Loucy (cell line): ENCODE results near the gene BRPF3.

ENCODE experiments used
- H2AFZ ChIP-seq: fragments of 200-600 bp; sonication (generic); 2 replicates; pipeline ENCODE4 v1.6.0; 2016; ENCODE audit warnings: antibody characterized with exemption, mild to moderate bottlenecking, low read length, moderate library complexity
- H3F3A ChIP-seq: fragments of 200-600 bp; 2 replicates; pipeline ENCODE4 v1.6.0; 2016; ENCODE audit warnings: antibody characterized with exemption, low read depth, mild to moderate bottlenecking
- H3K27me3 ChIP-seq: fragments of 200-600 bp; sonication (generic); 2 replicates; pipeline ENCODE4 v1.6.1; 2014; ENCODE audit warnings: low read length, mild to moderate bottlenecking; ENCODE audit not compliant: insufficient read depth, poor library complexity, severe bottlenecking
- H3K36me3 ChIP-seq: fragments of 200-600 bp; sonication (generic); 2 replicates; pipeline ENCODE4 v1.6.1; 2016; ENCODE audit warnings: low read length; ENCODE audit not compliant: insufficient read depth
- H3K4me1 ChIP-seq: fragments of 200-600 bp; sonication (generic); 2 replicates; pipeline ENCODE4 v1.5.1; 2014; ENCODE audit warnings: low read length, mild to moderate bottlenecking; ENCODE audit not compliant: insufficient read depth, poor library complexity, severe bottlenecking
- H3K4me2 ChIP-seq: fragments of 200-600 bp; sonication (generic); 2 replicates; pipeline ENCODE4 v1.6.0; 2014; ENCODE audit warnings: antibody characterized with exemption, low read length, low read depth, mild to moderate bottlenecking; ENCODE audit not compliant: poor library complexity, severe bottlenecking
- H3K4me3 ChIP-seq: fragments of 200-600 bp; sonication (generic); 2 replicates; pipeline ENCODE4 v1.5.1; 2014; ENCODE audit warnings: low read length, mild to moderate bottlenecking, mixed read lengths; ENCODE audit not compliant: poor library complexity, severe bottlenecking
- H3K79me2 ChIP-seq: fragments of 200-600 bp; sonication (generic); 2 replicates; pipeline ENCODE4 v1.6.1; 2014; ENCODE audit warnings: low read length; ENCODE audit not compliant: insufficient read depth
- H3K9ac ChIP-seq: fragments of 200-600 bp; sonication (generic); 2 replicates; pipeline ENCODE4 v1.6.0; 2014; ENCODE audit warnings: mild to moderate bottlenecking, low read depth, low read length, moderate library complexity; ENCODE audit not compliant: poor library complexity, severe bottlenecking
- H3K9me2 ChIP-seq: fragments of 200-600 bp; sonication (generic); replicated peaks from 2 replicates; pipeline ENCODE4 v1.6.1; 2016; ENCODE audit warnings: low read depth, low read length, mixed read lengths
- H3K9me3 ChIP-seq: fragments of 200-600 bp; sonication (generic); 2 replicates; pipeline ENCODE4 v1.6.1; 2014; ENCODE audit warnings: mild to moderate bottlenecking, antibody characterized with exemption, low read length, low read depth; ENCODE audit not compliant: insufficient read depth
- H4K20me1 ChIP-seq: fragments of 200-600 bp; sonication (generic); 2 replicates; pipeline ENCODE4 v1.6.0; 2014; ENCODE audit warnings: antibody characterized with exemption, low read length, mild to moderate bottlenecking; ENCODE audit not compliant: insufficient read depth, poor library complexity, severe bottlenecking
- EZH2phosphoT487 ChIP-seq: fragments of 200-600 bp; IDR thresholded peaks from 2 replicates; pipeline ENCODE4 v1.6.1; 2018; ENCODE audit warnings: antibody characterized with exemption, mild to moderate bottlenecking, moderate library complexity, borderline replicate concordance
- TF ChIP-seq, protein P1 (sequence below): fragments of 200-600 bp; sonication (generic); conservative IDR thresholded peaks from 2 replicates; pipeline ENCODE4 v1.5.1; 2014; ENCODE audit warnings: mild to moderate bottlenecking, antibody characterized with exemption, low read length

BRPF3 gene

DNA sequence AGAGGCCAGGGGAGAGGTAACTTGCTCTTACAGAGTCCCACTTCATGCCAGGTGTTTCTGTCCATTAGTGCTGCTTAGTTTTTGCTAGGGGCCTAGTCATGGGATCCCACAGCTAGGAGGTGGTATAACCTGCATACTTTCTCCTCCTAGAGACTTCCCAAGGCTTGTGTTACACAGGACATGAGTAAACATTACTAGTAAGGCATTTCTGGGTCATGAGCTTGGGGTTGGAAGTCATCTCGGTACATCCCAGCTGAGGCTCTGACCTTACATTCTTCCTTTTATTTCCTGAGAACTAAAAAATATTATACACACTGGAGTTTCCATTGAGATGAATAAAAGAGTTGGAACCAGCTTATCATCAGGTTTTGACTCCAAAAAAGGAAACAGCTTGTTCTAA, 52.4 kb downstream of the BRPF3 start:
- TF ChIP-seq, protein P1, sequence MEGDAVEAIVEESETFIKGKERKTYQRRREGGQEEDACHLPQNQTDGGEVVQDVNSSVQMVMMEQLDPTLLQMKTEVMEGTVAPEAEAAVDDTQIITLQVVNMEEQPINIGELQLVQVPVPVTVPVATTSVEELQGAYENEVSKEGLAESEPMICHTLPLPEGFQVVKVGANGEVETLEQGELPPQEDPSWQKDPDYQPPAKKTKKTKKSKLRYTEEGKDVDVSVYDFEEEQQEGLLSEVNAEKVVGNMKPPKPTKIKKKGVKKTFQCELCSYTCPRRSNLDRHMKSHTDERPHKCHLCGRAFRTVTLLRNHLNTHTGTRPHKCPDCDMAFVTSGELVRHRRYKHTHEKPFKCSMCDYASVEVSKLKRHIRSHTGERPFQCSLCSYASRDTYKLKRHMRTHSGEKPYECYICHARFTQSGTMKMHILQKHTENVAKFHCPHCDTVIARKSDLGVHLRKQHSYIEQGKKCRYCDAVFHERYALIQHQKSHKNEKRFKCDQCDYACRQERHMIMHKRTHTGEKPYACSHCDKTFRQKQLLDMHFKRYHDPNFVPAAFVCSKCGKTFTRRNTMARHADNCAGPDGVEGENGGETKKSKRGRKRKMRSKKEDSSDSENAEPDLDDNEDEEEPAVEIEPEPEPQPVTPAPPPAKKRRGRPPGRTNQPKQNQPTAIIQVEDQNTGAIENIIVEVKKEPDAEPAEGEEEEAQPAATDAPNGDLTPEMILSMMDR: no peak
- no peak for TF ChIP-seq EZH2phosphoT487
- Histone ChIP-seq H3K27me3 (no peaks in the 10 kb centered on the region), H3K4me2 (no peak overlapping the region), H3K4me1 (peaks cover 13% of the 10 kb centered on the region), H3K9me2 (no peaks in the 10 kb centered on the region), H3K79me2 (no peaks in the 10 kb centered on the region), H3F3A (no peaks in the 10 kb centered on the region), H3K36me3 (no peaks in the 10 kb centered on the region), H2AFZ (no peak overlapping the region), H4K20me1 (no peaks in the 10 kb centered on the region), H3K9me3 (no peaks in the 10 kb centered on the region), H3K9ac (no peak overlapping the region), H3K4me3 (no peak overlapping the region)

DNA sequence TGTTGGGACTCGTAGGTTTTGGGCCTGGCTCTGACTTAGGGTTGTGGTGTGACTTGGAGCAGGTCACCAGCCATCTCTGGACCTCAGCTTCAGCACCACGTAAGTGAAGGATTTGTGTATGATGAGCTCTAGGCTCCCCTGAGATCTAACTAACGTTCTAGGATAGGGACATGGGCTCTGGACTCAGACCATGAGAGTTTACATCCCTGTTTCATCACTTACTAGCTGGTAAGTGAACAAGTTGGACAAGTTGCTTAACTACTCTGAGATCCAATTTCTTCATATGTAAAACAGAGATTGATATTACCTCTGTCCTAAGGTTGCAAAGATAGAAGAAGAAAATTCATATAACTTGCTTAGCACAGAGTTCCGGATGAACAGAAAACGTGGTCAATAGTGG, 53.0 kb downstream of the BRPF3 start:
- Histone ChIP-seq H3K4me2 (no peak overlapping the region), H3K4me1 (peaks cover 13% of the 10 kb centered on the region), H3K9ac (no peak overlapping the region), H3K36me3 (no peaks in the 10 kb centered on the region), H4K20me1 (no peaks in the 10 kb centered on the region), H3F3A (no peaks in the 10 kb centered on the region), H3K27me3 (no peaks in the 10 kb centered on the region), H3K4me3 (no peak overlapping the region), H2AFZ (no peak overlapping the region), H3K9me3 (no peaks in the 10 kb centered on the region), H3K79me2 (no peaks in the 10 kb centered on the region), H3K9me2 (no peaks in the 10 kb centered on the region)
- TF ChIP-seq, protein P1: no peak
- TF ChIP-seq EZH2phosphoT487: no peak

DNA sequence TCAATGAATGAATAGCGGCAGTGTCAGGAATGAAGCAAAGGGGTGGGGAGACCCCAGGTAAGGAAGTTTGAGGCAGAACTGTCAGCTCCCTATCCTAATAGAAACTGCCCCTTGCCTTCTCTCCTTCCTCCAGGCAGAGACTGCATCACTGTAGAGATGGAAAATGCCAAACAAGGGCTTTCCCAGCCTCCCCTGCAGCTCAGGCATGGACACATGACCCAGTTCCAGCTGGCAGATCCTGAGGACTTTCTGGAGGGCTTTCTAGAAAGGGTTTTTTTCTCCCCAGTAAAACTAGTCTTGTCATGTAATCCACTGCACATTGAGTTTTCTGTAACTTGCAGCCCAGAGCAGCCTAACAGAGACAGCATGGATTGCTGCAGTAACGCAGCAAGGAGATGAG, 55.5 kb downstream of the BRPF3 start:
- Histone ChIP-seq H3K4me3 (no peak overlapping the region), H3K4me1 (peaks cover 3% of the 10 kb centered on the region), H2AFZ (no peak overlapping the region), H3F3A (no peaks in the 10 kb centered on the region), H3K27me3 (no peaks in the 10 kb centered on the region), H4K20me1 (no peaks in the 10 kb centered on the region), H3K9ac (no peak overlapping the region), H3K9me3 (no peaks in the 10 kb centered on the region), H3K36me3 (no peaks in the 10 kb centered on the region), H3K9me2 (no peaks in the 10 kb centered on the region), H3K79me2 (no peaks in the 10 kb centered on the region), H3K4me2 (no peak overlapping the region)
- no peak for TF ChIP-seq EZH2phosphoT487

DNA sequence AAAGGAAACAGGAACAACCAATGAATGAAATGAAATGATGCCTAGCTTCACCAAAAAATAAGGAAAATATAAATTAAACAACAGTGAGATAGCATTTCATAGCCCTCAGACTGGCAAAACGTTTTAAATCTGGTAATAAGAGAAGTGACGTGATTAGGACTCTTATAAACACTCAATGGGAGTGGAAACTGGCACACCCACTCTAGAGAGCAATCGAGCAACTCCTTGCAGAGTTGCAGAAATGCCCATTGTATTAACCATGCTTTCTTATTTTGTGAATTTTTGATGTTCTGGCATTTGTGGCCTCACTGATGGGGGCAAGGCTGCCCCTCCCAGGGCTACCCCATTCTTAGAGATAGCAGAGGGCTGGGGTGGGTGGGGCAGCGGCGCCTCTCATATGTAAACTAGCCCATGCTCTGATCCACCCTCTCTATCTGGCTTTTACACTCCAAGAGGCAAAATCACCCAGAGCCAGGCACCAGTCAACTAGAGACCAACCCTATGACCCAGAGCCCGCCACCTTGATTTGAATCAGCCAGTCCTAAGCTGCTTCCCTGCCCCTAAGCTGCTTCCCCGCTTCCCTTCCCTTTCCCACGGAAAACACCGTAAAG, 67.0 kb downstream of the BRPF3 start:
- no peaks in the 10 kb centered on the region for H3K36me3 ChIP-seq
- no peak overlapping the region for H3K4me3 ChIP-seq
- H3K9ac ChIP-seq: no peak overlapping the region

More for the DNA sequence above, 67.0 kb downstream of the BRPF3 start:
- Histone ChIP-seq H3K9me2 (no peaks in the 10 kb centered on the region), H3K4me2 (no peak overlapping the region), H3K4me1 (no peaks in the 10 kb centered on the region), H4K20me1 (no peaks in the 10 kb centered on the region), H2AFZ (no peak overlapping the region), H3K9me3 (0 out of 2 replicates have a peak, but pooled peaks cover 4% of the 10 kb centered on the region), H3F3A (no peaks in the 10 kb centered on the region), H3K79me2 (no peaks in the 10 kb centered on the region), H3K27me3 (no peaks in the 10 kb centered on the region)
- no peak for TF ChIP-seq EZH2phosphoT487
- TF ChIP-seq, protein P1: no peak
